ENCODE data around the gene HYLS1. TPM values are rescaled to one million over a fixed set of nuclear protein-coding genes. Genes with fewer than 3 reads are reported as not detected.
A peak's percentile ranks its signal among the peaks of the same experiment; 100 is the strongest.

Gene HYLS1
- polyA plus RNA-seq, 1 experiment = 7.0 TPM

GRCh38 chr11:125892994-125893393 is 5.5 kb downstream of the HYLS1 start:
- no peak for DNase-seq (ENCODE audit: low read depth, low spot score)
- CTCF ChIA-PET = interaction anchor here (0.7 to 1.6 kb wide), 2 partner anchors 30 to 221 kb away, joined by 3 to 4 read pairs; no protein-coding TSS in a partner anchor
- Histone ChIP-seq H3K27me3 (ENCODE audit: control insufficient read depth, insufficient read depth, low read length) (no peaks in the 10 kb centered on the region), H3K9me3 (ENCODE audit: control insufficient read depth, insufficient read depth, low read length) (no peaks in the 10 kb centered on the region; the same call in 1 of the 2 replicates), H3K27ac (ENCODE audit: low read depth, low read length) (no peak overlapping the region), H3K4me3 (ENCODE audit: low read depth, low read length) (no peak overlapping the region)
- POLR2A ChIA-PET = no interaction called here
- no peak for TF ChIP-seq CTCF (IDR thresholded peaks at IDR 0.05; ENCODE audit: low read depth, low read length)

GRCh38 chr11:125901872-125902271 is 14.4 kb downstream of the HYLS1 start:
- Histone ChIP-seq H3K4me3 (ENCODE audit: low read depth, low read length) (no peak overlapping the region), H3K27me3 (ENCODE audit: control insufficient read depth, insufficient read depth, low read length) (peaks cover 22% of the 10 kb centered on the region), H3K9me3 (ENCODE audit: control insufficient read depth, insufficient read depth, low read length) (no peaks in the 10 kb centered on the region; the same call in 1 of the 2 replicates), H3K27ac (ENCODE audit: low read depth, low read length) (no peak overlapping the region)
- POLR2A ChIA-PET = no interaction called here
- TF ChIP-seq CTCF (IDR thresholded peaks at IDR 0.05; ENCODE audit: low read depth, low read length) = no peak
- CTCF ChIA-PET = no interaction called here
- DNase-seq (ENCODE audit: low read depth, low spot score) = no peak

GRCh38 chr11:125902277-125902926 is 14.9 kb downstream of the HYLS1 start:
- DNase-seq (ENCODE audit: low read depth, low spot score) = no peak
- Histone ChIP-seq H3K9me3 (ENCODE audit: control insufficient read depth, insufficient read depth, low read length) (no peaks in the 10 kb centered on the region; the same call in 1 of the 2 replicates), H3K27ac (ENCODE audit: low read depth, low read length) (peak overlapping the region; percentile 55), H3K27me3 (ENCODE audit: control insufficient read depth, insufficient read depth, low read length) (peaks cover 22% of the 10 kb centered on the region), H3K4me3 (ENCODE audit: low read depth, low read length) (peak overlapping the region; percentile 83)
- TF ChIP-seq CTCF (IDR thresholded peaks at IDR 0.05; ENCODE audit: low read depth, low read length) = no peak
- ChIA-PET CTCF (interaction anchor here (0.5 to 1.7 kb wide), 4 partner anchors 15 to 291 kb away, joined by 3 to 6 read pairs (median 4); partner anchors contain the start of genes CDON and HYLS1), POLR2A (interaction anchor here (0.7 to 1.3 kb wide), 3 partner anchors 15 to 242 kb away, joined by 3 to 16 read pairs (median 4); partner anchors contain the start of gene HYLS1)

GRCh38 chr11:125902927-125903710 is 15.7 kb downstream of the HYLS1 start, which contains the start of gene PUS3:
PUS3 (minus strand) TSS chr11:125903206; CDS start chr11:125896284, 6,922 bp downstream.
- TF ChIP-seq CTCF (IDR thresholded peaks at IDR 0.05; ENCODE audit: low read depth, low read length) = no peak
- ChIA-PET POLR2A (interaction anchor here (0.5 to 1.3 kb wide), 4 partner anchors 15 to 241 kb away, joined by 3 to 16 read pairs (median 4); partner anchors contain the start of gene HYLS1), CTCF (interaction anchor here (0.5 to 1.7 kb wide), 5 partner anchors 12 to 291 kb away, joined by 3 to 6 read pairs (median 4); partner anchors contain the start of genes CDON and HYLS1)
- Histone ChIP-seq H3K9me3 (ENCODE audit: control insufficient read depth, insufficient read depth, low read length) (no peaks in the 10 kb centered on the region; the same call in 1 of the 2 replicates), H3K4me3 (ENCODE audit: low read depth, low read length) (peak within 1 kb of the TSS; percentile 83), H3K27ac (ENCODE audit: low read depth, low read length) (peak within 1 kb of the TSS; percentile 55), H3K27me3 (ENCODE audit: control insufficient read depth, insufficient read depth, low read length) (peaks cover 22% of the 10 kb centered on the region)
- peak; percentile 48 for DNase-seq (ENCODE audit: low read depth, low spot score)

Measured in AG04450 (cell line).